ENCODE data around the gene CENPH. TPM values are rescaled to one million over a fixed set of nuclear protein-coding genes. Genes with fewer than 3 reads are reported as not detected.
"Not testable (repeated sequence)": the region's sequence is repeated elsewhere in the genome, so short reads cannot be mapped to it uniquely, and the experiment has no call there.

The CENPH gene
- total RNA-seq, 4 donors from 2014 or later = 0.81 to 5.0 (median 1.5) TPM; not detected in 1

DNA sequence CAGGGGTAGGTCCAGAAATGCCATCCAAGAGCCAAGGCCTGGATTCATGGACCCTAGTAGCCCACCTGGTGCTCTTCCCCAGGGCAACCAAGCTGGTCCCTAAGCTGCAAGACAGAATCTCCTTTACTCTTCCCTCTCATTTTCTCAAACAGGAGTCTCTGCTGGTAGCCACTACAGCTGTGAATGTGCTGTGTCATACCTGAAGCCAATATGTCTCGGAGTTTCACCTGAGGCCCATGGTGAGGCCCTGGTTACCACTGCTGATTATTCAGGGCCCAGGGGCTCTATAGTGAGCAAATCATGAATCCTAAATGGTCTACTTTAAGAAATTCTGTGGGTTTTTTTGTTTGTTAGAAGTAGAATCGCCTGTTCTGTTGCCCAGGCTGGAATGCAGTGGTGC is 61.2 kb downstream of the CENPH start:
- WGBS, 2 donors (ENCODE audit: low coverage in 1 of 2) = 100% methylated on average over 1 to 2 of the region's 2 CpGs
- Histone ChIP-seq H3K36me3 (peaks cover 0 to 16% of the 10 kb centered on the region in 2 donors), H3K27ac (no peak overlapping the region), H3K4me3 (no peak overlapping the region), H3K9me3 (no peaks in the 10 kb centered on the region), H3K4me1 (no peaks in the 10 kb centered on the region), H3K27me3 (no peaks in the 10 kb centered on the region)
- no peak for ATAC-seq
- TF ChIP-seq POLR2A (IDR thresholded peaks at IDR 0.05) = no peak
- no peak for TF ChIP-seq CTCF (IDR thresholded peaks at IDR 0.05)
- TF ChIP-seq EP300 (IDR thresholded peaks at IDR 0.05) = no peak

GRCh38 chr5:69252437-69252836 is 63.1 kb downstream of the CENPH start:
- H3K9me3 ChIP-seq = no peaks in the 10 kb centered on the region
- no peaks in the 10 kb centered on the region for H3K4me1 ChIP-seq
- H3K27me3 ChIP-seq = no peaks in the 10 kb centered on the region
- no peak overlapping the region for H3K27ac ChIP-seq
- 73 to 90% methylated on average over 2 to 3 of the region's 3 CpGs for WGBS, 2 donors (ENCODE audit: low coverage in 1 of 2)
- peaks cover 0 to 35% of the 10 kb centered on the region in 2 donors for H3K36me3 ChIP-seq
- no peak for TF ChIP-seq POLR2AphosphoS5 (IDR thresholded peaks at IDR 0.05)
- TF ChIP-seq EP300 (IDR thresholded peaks at IDR 0.05) = no peak
- no peak for TF ChIP-seq POLR2A (IDR thresholded peaks at IDR 0.05)
- TF ChIP-seq CTCF (IDR thresholded peaks at IDR 0.05) = no peak
- no peak overlapping the region for H3K4me3 ChIP-seq
- no peak for ATAC-seq

- H3K36me3 ChIP-seq = peaks cover 3 to 62% of the 10 kb centered on the region in 2 donors
These were observed 66.6 kb downstream of the CENPH start for GRCh38 chr5:69255940-69256339.

DNA sequence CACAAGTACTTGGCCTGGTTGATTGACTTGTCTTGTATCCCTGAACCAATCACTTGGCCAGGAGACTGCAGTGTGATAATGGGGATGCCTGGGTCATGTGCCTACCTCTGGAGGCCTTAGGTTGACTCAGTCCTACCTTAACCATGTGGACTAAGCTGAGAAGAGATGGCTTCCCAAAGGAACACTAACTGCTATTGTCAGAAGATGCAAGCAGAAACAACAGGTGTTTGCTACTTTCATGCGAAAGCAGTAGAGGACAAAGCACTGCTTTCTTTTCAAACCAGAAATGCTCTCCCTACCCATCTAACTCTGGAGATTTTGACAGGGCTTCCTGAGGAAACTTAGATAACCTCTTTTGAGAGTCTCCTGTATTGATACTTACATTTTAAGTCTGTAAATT is 68.2 kb downstream of the CENPH start:
- 100% methylated on average over 1 of the region's 1 CpG for WGBS, 2 donors (ENCODE audit: low coverage in 1 of 2)
- no peak overlapping the region for H3K4me3 ChIP-seq
- no peaks in the 10 kb centered on the region for H3K9me3 ChIP-seq
- no peak overlapping the region for H3K27ac ChIP-seq
- no peaks in the 10 kb centered on the region for H3K4me1 ChIP-seq
- no peak for ATAC-seq
- H3K27me3 ChIP-seq = no peaks in the 10 kb centered on the region
- peaks cover 9 to 77% of the 10 kb centered on the region in 2 donors for H3K36me3 ChIP-seq
- TF ChIP-seq CTCF (IDR thresholded peaks at IDR 0.05) (no peak), POLR2A (IDR thresholded peaks at IDR 0.05) (no peak), POLR2AphosphoS5 (IDR thresholded peaks at IDR 0.05) (no peak), EP300 (IDR thresholded peaks at IDR 0.05) (no peak)

More at GRCh38 chr5:69255940-69256339, 66.6 kb downstream of the CENPH start:
- H3K27me3 ChIP-seq, H3K4me3 ChIP-seq, H3K27ac ChIP-seq, H3K4me1 ChIP-seq, H3K9me3 ChIP-seq, ATAC-seq: not testable (repeated sequence)
- WGBS, 2 donors (ENCODE audit: low coverage in 1 of 2) = 75 to 80% methylated on average over 1 of the region's 4 CpGs

Small RNA genes within 50 kb of the gene (small RNA-seq; reads per million reads assigned to genes)
- gene SNORA50D = 0 reads per million in 4 donors

Other genes with a start within 250 kb of the CENPH start
- 10 to 100 TPM; 33.7 to 48.1 (median 36.1) TPM for gene SLC30A5, start 95.6 kb upstream of the CENPH start, total RNA-seq
- 1 to 10 TPM; 3.0 to 5.8 (median 4.1) TPM for gene CCNB1, start 22.4 kb upstream of the CENPH start, total RNA-seq
- 10 to 100 TPM; 14.7 to 26.3 (median 22.5) TPM for gene CDK7, start 45.3 kb downstream of the CENPH start, total RNA-seq
- 1 to 10 TPM; 3.5 to 5.6 (median 4.0) TPM for gene CCDC125, start 143.2 kb downstream of the CENPH start, total RNA-seq
- gene AK6, start 179.9 kb downstream of the CENPH start, total RNA-seq = 10 to 100 TPM; 12.9 to 32.6 (median 28.4) TPM
- 10 to 100 TPM; 30.4 to 40.9 (median 39.9) TPM for gene TAF9, start 179.9 kb downstream of the CENPH start, total RNA-seq
- 10 to 100 TPM; 16.8 to 25.4 (median 18.5) TPM for gene RAD17, start 180.2 kb downstream of the CENPH start, total RNA-seq
- 1 to 10 TPM in 3 of 4 donors, under 1 TPM in 1; 0.81 to 6.3 (median 1.9) TPM for gene MARVELD2, start 225.5 kb downstream of the CENPH start, total RNA-seq

All from gastroesophageal sphincter (tissue), 4 donors.